ENCODE data around the gene AKR1A1.

DNA sequence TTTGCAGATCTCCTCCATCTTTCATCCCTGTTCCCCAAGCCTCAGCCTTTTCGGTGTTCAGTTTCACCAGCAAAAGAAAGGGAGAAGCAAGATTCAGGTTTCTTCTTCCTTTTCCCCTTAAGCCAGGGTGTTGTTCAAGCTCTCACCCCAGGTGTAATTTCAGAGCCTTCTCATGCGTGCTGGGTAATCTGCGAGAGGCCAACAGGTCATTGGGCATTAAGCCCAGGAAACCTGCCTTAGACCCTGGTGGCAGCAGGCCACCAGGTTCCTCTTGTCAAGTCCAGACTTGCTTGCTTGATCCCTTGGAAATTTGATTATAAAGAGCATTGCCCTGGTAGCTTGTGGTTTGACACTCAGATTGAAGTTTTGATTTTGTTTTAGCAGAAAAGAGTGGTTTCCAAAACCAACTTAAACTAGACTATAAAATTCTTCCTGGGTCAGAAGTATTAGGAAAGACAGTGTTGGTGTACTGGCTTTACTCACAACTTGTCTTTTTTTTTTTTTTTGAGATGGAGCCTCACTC lies 6.9 kb downstream of the AKR1A1 start:
- TF ChIP-seq, protein P1, sequence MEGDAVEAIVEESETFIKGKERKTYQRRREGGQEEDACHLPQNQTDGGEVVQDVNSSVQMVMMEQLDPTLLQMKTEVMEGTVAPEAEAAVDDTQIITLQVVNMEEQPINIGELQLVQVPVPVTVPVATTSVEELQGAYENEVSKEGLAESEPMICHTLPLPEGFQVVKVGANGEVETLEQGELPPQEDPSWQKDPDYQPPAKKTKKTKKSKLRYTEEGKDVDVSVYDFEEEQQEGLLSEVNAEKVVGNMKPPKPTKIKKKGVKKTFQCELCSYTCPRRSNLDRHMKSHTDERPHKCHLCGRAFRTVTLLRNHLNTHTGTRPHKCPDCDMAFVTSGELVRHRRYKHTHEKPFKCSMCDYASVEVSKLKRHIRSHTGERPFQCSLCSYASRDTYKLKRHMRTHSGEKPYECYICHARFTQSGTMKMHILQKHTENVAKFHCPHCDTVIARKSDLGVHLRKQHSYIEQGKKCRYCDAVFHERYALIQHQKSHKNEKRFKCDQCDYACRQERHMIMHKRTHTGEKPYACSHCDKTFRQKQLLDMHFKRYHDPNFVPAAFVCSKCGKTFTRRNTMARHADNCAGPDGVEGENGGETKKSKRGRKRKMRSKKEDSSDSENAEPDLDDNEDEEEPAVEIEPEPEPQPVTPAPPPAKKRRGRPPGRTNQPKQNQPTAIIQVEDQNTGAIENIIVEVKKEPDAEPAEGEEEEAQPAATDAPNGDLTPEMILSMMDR (IDR thresholded peaks at IDR 0.05) = no peak
- no peak for TF ChIP-seq TCF7L2 (IDR thresholded peaks at IDR 0.05; ENCODE audit: low read depth, low read length)

All from Panc1 (cell line).